Right lobe of liver (tissue), 4 donors: Measurements from ENCODE around the gene TSHZ1.

Experiments used
- CTCF ChIP-seq, 4 donors: fragments of 200-600 bp in 3 of 4; fragments of 450-650 bp in 1 of 4; IDR thresholded peaks; one replicate each; pipeline versions ENCODE4 v1.5.1 to v1.8.0; 2016 to 2022; ENCODE audit warnings: antibody characterized with exemption in 4 of 4, mild to moderate bottlenecking in 2 of 4
- POLR2A ChIP-seq: fragments of 450-650 bp; IDR thresholded peaks from one replicate; pipeline ENCODE4 v1.6.1; 2017; ENCODE audit warnings: antibody characterized with exemption, mild to moderate bottlenecking
- donor health status: DM: no; HTN: no; CAD: no.
- donor health status: DM: no; HTN: no; CAD: no.
- donor health status: DM: no; HTN: yes; CAD: no.

GRCh38 chr18:75277610-75277928 is 67.0 kb downstream of the TSHZ1 start:
- no peak for TF ChIP-seq CTCF (IDR thresholded peaks at IDR 0.05)
- TF ChIP-seq POLR2A: no peak
